Stimulated activated CD4-positive, alpha-beta T cell treated with anti-CD3 and anti-CD28 coated beads, TNF-alpha, amount 100 ng/mL, for 1 hour (primary cell): ENCODE data around the gene PLEKHG3.

Experiments
- DNase-seq, 3 donors: peaks; one replicate each; pipeline ENCODE4 v3.0.0-alpha.2; 2020; ENCODE audit warnings: low read depth in 3 of 3, low spot score in 1 of 3

Gene PLEKHG3

DNA sequence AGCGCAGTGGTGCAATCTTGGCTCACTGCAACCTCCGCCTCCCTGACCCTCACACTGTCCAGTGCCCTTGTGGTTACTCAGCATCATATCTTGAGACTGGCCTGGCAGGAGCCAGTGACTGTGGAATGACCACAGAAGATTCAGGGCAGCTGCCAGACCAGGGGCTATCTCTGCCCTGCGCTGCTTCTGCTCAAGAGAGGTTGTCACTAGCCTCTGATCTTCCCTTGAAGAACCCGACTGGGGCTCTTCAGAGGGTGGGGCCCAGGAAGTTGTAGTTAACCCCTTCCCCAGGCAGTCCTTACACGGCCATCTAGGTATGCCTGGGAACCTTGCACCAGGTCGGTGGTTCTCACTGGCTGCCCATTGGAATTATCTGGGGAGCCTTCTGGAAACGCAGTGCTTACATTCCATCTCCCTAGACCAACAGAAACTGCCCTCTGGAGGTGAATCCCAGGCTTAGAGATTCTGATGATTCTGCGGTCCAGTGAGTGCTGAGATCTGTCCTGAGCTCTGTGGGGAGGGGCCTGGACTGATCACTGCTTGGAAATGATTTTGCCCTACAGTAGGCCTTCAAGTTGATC, 41.4 kb downstream of the PLEKHG3 start:
- DNase-seq = no peak

DNA sequence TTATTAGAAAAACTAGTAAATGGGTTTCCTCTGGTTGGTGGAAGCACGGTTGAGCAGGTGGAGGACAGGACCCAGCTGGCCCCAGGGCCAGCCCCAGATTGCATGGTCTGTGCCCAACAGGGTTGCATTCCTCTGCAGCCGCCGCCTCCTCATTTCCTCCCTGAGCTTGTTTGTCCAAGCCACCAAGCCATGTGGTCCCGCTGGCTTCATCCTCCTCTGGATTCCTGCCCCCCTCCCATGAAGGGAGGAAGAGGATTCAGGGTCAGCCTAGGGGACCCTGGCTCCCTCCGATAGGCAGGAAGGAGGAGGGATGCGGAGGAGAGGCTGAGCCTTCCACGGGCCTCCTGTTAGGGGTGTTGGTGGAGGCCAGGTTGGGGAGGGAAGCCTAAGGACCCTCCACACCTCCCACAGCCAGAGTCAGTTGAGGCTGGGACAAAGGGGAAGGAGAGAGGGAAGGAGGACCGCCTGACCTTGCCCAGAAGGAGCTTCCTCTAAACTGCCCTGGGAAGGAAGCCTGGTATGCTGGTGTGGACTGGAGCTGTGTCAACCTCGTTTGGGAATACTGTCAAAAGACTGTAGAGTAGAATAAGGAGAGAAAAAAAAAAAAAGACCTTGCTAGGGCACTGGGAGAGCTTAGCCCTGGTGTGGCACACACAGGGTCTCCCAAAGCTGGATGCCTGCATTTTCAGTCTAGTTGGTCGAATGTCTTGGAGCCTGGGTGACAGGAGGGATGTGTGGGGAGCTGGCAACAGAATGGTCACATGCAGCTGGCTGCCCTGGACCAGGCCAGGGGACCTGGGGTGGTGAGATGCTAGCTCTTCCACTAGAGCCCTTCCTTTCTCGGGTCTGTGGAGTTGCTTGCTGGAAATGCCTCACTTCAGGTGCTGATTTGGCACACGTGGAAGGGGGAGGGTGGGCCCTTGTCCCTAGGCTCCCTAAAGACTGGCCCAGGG, 42.4 kb downstream of the PLEKHG3 start:
- no peak for DNase-seq

DNA sequence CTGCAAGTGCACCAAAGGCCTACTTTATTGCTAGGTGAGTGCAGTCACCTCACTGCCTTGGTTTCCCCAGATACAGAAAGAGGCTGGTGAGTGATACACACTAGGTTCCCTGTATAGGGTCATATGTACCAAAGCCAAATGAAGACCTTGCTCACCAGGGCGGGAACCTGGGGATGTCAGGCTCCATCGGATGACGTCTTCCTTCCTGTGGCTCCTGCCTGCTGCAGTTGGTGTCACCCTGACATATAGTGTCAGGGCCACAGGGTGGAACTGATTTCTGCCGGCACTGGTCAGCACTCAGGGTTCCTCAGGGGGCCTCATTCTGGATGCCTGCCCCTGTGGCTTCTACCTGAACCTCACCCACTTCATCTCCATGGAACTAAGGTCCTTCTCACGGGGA, 43.1 kb downstream of the PLEKHG3 start:
- no peak for DNase-seq

DNA sequence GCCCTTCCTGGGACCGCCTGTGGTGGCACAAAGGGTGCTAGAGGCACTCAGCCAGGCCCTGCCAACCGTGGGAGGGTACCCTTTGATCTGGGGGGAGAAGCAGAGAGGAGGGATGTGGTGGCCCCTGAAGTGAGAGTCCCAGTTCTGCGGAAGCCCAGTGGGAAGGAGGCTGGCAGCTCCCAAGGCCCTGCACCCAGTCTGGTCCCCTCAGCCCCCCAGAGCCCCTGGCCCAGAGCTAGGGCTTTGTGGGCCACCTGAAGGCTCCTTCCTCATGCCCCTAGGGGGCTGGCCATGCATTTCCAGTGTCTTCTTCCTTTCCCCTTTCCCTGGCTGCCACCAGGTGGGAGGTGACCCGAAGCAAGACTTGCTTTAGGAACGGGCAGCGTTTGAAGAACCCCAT, 44.3 kb downstream of the PLEKHG3 start:
- DNase-seq = no peak

DNA sequence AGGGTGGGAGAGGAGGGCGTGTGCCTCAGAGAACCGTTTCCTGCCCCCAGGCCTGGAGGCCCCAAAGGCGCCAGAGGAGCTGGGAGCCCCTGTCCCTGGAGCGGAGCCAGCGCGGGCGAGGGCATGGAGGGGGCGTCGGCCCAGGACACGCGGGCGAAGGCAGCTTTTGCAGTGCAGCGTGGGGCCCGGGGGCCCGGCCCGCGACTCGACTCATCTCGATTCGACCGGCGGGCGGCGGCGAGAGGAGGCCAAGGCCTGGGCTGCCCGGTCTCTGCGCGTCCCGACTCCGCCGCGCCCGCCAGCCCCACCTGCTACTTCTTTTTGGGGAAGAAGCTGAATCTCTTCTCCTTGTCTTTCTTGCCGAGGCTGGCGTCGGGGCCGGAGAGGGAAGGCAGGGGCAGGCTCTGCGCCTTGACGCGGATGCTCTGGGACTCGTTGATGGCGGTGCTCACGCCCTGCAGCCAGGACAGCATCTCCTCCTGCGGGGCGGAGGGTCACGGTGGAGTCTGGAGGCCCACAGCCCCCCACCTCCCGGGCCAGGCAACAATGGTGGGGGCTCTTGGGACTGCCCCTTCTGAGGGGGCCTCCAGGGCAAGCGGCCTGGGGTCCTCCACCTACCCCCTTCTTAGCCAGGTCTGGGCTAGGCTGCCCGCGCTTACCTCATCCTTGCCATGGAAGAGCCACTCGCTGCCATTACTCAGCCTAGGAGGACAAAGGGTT, 44.9 kb downstream of the PLEKHG3 start:
- no peak for DNase-seq

DNA sequence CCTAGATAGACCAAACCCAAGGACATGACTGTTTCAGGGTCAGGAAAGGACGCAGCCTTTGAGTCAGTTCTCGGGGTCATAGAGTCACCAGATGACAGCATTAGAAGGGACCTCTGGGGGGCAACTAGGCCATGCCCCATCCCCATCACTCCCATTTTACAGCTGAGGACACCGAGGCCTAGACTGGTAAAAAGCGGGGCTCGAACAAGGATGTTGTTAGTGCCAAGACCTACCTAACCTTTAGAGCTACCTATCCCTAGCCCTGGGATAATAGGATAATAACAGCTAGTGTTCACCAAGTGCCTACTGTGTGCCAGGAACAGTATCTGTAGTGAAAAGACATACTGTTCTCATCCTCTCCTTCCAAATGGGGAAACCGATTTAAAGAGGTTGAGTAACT, 48.7 kb downstream of the PLEKHG3 start:
- DNase-seq = no peak

DNA sequence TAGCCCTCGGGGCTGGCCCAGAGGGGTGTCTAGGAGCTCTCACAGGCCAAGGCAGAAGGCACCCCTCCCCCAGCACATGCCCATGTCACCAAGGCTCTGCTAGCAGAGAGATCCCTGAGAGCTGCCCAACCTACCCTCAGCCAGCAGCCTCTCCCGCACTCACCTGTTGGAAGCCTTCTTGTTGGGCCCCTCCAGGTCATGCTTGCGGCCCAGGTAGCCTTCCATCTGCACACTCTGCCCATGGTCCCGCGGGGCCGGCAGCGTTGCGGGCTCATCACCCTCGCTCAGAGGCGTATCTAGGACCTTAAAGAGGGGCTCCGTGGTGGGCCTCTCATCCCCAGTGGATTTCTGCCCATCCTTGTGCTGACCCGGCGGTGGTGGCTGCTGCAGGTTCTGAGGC, 49.1 kb downstream of the PLEKHG3 start:
- DNase-seq = no peak

DNA sequence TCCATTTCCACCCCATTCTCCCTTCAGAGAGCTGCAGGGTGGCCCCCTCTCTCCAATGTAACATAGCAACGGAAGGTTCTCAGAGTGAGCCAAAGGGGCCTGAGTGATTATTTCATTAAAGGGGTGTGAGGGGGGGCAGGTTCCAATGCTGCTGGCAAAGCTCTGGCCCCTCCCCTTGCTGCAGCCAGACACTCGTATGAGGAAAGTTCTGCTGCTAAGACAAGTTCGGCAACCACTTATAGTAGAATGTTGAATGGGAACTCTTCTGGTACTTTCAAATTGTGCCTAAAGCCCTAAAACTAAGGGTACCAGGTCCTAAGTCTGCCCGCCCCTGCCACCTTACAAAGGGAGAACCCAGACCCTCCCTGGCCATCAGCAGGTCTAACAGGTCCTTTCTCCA, 49.8 kb downstream of the PLEKHG3 start:
- DNase-seq = no peak

DNA sequence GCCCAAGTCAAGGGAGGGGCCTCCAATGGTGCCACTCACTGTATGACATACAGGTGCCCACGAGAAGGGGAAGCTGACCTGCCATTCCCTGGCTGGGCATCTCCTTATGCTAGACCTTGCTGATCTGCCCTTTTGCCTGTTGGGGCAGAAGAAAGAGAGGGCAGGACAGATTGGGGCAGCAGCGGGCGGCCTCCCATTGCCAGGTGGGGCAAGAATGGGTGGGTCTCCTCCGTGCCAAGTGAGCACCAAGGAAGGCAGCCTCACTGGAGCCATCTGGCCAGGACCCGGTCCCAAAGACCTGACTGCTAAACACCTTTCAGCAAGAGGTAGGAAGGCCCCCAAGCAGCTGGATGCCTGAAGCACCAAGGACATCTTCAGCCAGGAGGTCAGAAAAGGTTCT, 50.5 kb downstream of the PLEKHG3 start:
- DNase-seq = no peak

DNA sequence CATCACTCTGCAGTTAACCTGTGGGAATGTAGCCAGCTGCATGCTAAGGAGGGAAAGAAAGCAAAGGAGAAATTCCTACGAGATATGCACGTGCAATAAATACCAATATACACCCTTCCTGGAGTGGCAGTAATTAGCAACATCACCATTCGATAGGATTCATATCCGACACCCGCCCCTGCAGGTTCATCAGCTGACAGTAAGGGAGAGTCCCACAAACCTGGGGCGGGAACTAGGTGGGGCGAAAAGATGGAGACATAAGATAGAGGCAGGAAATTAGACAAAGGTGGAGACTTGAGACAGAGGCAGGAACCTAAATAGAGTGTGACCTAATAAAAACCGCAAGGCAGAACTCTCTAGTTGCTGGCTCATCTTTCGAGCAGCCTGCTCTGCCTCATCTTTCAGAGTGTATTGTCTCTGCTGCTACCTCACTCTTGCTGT, 51.6 kb downstream of the PLEKHG3 start:
- peak; percentile 12 to 60 (median 36) for DNase-seq

DNA sequence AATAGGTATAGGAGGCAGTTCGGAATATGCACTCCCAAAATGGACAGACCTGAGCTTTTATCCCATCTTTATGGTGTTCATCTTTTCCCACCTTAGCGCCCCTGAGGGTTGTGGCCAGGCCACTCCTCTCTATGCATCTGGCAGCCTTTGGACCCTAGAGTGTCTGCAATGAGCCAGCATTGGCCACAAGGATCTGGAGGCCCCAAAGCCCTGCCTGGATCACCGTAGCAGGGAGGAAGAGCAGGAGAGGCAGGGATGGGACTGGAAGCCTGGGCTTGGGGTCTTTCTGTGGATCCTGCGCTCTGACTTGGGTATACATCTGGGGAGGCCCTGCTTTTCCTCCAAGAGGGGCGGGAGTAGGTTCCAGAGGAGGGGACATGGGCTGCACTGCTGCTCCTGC, 52.5 kb downstream of the PLEKHG3 start:
- DNase-seq = no peak

DNA sequence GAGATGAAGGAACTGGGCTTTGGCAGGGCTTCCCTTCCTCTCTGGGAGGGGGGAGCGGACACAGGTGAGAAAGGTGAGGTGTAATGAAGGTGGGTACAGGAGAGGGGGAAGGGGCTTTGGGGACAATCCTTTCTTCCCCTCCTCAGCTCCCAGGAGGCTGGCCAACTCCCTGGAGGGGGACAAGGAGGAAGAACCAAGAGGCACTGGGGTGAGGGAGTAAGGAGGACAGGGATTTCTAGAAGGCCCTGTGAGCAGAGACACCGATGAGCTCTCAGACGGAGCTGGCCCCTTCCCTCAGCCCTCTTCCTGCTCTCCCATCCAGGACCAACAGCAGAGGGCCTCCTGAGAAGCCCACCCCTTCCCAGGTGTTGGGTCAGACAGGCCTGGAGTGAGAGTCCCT, 53.4 kb downstream of the PLEKHG3 start:
- DNase-seq = no peak

DNA sequence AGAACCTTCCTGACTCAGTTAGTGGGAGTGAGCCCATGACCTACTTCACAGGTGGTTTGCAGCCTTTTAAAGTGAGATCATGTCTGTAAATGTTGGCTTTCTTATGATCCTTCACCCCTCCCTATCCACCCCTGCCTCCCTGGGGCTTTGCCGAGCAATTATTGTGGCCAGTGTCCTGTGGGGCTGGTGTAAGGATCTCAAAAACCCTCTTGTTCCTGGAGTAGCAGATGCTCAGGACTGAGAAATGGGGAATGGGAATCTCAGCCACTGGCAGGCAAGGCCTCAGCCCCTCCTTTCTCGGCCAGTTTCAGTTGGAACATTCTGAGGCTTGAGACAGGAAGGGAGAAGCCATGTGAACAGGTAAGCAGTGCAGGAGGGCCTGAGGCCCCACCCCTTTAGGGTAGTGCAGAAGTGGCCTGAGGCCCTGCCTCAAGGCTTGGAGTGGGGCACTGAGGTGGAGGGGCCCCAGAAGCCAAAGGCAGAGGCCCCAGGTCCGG, 53.8 kb downstream of the PLEKHG3 start:
- DNase-seq = no peak

DNA sequence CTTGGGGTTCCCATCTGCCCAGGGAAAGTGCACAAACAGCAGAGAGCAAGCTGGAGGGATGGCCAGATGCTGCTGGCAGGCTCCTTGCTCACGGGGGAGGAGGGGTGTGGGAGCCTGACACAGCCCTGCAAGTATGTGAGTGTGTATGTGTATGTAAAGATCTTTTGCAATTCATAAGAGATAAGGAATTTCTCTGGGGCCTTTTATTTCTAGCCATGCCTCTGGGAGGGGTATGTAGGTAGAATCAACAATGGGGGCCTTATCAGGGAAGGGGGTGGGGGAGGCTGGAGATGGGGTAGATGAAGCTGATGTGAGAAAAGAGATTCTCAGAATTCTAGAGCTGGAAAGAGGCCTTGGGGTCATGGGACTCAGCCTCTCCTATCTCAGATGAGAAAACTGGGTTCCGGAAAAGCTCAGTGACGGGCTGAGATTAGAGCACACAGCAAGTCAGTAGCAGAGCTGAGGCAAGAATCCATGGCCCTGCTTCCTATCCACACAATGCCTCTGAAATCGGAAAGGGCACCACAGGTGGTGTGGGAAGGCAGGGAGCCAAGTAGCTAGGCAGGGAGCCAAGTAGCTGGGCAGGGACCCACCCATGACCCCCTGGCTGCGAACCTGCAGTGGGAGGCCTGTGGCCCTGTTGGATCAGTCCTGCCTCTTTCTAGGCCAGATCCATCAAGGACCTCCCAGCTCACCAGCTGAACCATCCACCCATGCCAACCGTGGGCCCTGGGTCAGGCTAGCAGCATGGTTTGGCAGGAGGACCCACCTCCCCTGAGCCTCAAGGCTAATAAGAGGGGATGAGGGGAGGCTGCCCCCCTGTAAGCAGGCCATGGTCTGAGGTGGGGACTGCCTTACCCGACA, 54.7 kb downstream of the PLEKHG3 start:
- DNase-seq = no peak

DNA sequence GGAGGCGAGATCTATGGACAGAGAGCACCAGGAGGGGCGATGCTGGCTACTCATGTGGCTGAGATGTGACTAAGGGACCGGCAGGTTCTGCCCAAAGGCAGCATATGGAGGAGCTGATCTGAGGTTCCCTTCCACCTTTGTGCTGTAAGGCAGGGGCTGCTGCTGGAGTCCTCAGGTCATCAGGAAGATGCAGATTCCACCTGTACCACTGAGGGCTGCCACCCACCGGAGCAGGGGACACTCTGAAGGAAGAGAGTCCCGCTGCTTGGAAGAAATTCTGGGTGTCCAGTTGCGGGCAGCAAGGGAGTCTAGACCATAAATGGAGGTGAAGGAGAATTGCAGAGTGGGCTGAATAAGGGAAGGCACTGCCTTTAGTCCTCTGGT, 55.3 kb downstream of the PLEKHG3 start:
- DNase-seq = no peak

DNA sequence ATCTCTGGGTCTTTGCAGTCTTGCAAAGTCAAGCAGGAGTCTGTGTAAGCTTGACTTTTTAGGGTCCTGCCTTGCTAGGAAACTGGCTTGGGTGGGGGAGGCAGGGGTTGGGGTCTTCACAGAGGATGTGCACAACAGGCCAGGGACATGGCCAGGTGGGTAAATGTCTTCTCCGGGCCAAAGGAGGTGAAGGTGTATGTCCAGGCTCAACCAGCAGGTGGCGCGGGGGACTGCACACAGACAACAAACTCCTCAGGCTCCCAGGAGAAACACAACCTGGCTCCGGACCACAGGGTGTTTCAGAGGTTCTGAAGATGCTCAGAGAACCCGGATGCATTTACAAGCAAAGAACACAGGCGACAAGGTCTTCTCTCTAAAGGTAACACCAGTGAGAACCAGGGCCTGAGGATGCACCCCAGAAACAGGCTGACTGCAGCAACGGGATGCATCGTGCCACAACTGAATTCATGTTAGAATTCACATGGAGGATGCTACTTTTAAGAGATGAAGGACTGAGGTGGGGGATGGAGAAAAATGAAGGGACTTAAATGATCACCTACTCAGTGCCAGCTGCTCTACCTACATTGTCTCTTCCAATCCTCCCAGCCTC, 56.0 kb downstream of the PLEKHG3 start:
- DNase-seq = peak; percentile 21 to 30 (median 26)

DNA sequence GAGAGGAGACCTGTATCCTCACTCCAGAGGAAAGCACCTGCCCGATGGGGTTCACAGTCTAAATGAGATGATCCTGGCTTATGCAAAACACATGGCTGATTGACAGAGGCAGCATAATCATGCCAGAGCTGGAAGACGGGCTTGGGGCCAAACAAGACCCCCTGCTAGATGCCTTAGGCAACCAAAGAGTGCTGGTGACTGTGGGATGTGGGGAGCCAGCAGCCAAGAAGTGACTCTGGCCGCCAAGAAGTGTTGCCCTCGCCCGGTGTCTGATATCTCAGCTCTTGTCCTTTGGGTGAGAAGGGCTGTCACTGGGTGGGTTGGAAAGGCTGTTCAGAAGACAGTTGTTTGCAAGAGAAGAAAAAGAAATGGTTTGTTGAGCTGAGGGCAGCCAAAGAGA, 56.7 kb downstream of the PLEKHG3 start:
- no peak for DNase-seq

DNA sequence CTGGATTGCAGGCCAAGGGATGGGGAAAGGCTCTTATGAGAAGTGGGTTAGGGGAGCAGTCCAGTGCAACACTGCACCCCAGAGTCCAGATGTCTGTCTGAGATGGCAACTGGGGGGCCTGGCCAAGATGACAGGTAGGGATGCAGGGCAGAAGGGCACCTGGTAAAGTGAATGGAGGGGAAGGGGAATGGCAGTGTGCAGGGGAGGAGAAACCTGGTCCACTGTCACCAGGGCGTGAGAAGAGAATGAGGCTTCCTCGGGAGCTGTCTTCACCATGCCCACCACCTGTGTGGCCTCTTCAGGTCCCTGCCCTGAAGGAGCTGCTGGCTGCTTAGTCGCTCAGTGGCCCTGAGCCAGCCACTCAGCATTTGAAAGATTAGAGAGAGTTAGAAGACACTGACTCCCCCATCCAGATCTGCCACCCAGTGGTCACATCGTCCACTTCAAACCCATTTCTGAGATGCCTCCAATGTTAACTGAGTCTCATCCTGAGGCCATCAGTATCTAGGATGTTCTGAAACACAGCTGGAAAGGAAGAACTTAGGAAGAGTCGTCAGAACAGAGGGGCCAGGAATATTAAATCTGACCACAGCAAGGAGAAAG, 57.3 kb downstream of the PLEKHG3 start:
- no peak for DNase-seq

DNA sequence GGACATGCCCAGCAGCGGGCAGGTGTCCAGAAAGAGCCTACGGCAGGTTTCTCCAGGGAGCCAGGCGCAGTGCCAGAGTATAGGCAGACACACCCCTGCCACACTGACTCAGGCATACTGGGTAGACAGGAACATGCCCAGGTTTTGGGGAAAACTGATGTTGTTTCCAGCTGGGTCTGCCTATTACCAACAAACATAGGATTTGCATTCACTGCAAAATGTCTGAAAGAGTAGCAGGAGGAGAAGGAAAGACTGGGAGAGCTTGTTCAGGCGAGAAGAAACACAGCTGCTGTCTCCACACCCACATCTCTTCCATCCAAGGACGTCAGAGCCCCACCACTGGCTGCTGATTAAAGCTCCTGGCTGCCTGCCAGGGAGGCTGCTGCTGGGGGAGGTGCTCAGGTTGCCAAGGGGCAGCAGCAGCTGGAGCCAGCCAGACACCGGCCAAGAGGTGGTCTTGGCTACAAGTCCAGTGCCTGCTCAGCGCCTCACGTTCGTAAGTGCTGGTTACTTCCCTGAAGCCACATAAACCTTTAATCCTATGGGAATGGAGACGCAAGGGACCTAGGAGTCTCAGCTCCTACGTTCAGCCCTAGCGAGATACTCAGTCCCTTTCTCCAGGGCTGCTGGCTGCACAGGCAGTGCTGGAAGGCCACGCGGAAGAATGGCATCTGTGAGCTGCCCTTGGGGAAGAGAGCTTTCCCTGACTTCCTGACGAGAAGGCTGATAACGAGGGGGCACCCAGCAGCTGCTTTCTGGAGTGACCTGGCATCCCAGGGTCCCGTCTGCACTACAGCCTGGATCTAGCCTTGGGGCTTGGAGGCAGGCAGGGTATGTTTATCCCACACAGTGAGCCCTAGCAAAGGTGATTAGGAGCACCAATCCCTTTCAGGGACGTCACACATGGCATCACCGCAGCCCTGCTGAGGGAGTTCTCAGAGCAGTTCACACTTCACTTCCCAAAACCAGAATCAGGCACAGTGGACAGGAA, 58.1 kb downstream of the PLEKHG3 start:
- DNase-seq = peak in 1 of 3 donors; percentile 8
